ENCODE results near the gene HPGDS.

DNA sequence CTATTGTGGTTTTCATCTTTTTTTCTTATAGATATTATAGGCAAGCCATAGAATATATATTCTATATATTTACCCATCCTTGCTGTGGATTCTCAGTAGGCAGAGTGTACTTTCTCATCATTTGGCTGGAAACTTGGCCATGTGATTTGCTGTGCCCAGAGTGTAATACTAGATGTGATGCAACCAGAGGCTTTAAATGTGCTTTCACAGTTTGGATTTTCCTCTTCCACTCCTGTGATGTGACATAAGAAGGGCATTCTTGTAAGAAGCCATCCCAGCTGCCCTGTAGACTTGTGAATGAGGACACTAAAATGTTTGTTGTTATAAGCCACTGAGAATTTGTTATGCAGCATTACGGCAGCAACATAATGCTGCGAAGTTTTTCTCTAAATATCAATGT is 10.4 kb upstream of the HPGDS start:
- TF ChIP-seq, protein P1, sequence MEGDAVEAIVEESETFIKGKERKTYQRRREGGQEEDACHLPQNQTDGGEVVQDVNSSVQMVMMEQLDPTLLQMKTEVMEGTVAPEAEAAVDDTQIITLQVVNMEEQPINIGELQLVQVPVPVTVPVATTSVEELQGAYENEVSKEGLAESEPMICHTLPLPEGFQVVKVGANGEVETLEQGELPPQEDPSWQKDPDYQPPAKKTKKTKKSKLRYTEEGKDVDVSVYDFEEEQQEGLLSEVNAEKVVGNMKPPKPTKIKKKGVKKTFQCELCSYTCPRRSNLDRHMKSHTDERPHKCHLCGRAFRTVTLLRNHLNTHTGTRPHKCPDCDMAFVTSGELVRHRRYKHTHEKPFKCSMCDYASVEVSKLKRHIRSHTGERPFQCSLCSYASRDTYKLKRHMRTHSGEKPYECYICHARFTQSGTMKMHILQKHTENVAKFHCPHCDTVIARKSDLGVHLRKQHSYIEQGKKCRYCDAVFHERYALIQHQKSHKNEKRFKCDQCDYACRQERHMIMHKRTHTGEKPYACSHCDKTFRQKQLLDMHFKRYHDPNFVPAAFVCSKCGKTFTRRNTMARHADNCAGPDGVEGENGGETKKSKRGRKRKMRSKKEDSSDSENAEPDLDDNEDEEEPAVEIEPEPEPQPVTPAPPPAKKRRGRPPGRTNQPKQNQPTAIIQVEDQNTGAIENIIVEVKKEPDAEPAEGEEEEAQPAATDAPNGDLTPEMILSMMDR (IDR thresholded peaks at IDR 0.05; ENCODE audit: poor library complexity): no peak
- no peak for TF ChIP-seq EZH2phosphoT487 (IDR thresholded peaks at IDR 0.05; ENCODE audit: low read depth, severe bottlenecking, unreplicated experiment)
- no peak for TF ChIP-seq EZH2 (IDR thresholded peaks at IDR 0.05; ENCODE audit: borderline replicate concordance)
